Glomerular visceral epithelial cell (primary cell): ENCODE results near the gene GAPT.
A peak's percentile ranks its signal among the peaks of the same experiment; 100 is the strongest.

Source experiments
- DNase-seq: peaks from one replicate; pipeline ENCODE4 v3.0.0-alpha.2; 2016; ENCODE audit errors: extremely low spot score

GAPT gene

DNA sequence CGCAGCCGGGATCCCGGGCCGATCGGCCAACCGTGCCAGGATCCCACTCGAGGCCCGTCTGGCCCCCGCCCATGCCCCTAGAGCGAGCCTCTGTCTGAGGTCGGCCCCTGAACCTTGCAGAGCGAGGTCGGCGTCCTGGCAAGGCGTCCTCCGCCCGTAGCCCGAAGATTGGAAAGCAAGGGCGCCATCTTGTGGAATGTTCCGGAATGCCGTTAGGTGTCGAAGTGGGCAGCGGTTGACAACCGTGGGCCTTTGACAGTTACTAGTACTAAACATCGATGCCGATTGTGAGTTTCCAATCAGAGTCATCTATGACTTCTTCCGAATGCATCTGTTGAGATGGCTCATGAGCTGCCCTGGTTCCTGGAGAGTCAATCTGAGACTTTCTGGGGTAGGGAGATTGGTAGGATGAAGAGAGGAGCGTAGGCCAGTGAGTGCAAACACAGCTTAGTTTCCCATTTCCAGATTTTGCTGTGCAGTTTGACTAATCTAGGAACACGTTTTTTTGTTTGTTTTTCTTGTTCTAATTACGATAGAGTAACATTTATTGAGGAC is 30.4 kb upstream of the GAPT start:
- DNase-seq = peak; percentile 94

DNA sequence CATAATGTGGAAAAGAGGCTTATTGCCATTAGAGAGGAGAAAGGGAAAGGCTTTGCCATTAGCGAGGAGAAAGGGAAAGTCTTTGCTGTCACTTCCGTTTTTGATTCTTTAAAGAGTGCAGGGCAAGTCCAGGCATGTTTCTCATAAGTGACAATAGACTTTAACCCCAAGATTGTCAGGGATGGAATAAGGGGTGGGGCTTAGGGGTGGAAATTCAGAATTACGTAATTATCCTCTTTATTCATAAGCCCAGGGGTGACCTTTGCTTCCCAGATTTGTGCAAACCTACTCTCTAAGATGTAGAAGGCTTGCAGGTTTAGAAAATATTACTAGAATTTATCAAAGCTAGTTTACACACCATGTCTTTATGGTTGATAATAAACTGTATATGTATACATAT is 29.1 kb upstream of the GAPT start:
- peak; percentile 77 for DNase-seq

DNA sequence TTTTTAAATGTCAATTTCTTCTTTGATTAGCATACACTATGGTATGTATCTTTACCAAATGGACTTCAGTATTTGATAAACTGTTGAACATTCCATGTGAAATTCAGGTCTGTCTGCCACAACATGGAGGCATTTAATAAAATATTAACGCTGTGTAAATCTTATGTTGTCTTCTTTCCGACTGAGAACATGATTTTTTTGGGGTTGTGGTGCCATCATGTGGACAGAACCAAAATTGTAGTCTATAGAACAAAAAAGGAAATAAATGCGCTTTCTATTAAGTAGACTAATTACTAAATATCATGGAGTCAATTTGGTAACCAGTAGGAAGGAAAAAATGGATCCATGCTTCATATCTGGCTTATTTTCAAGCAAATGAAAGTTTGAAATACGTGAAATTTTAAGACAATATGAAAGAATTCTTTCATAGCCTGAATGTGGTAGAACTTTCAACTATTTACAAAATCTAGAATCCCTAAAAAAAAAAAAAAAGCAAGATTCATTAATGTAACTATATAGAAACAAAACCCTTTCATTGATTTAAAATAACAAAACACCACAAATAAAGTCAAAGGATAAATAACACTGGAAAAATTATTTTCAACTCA is 28.5 kb upstream of the GAPT start:
- peak; percentile 79 for DNase-seq

DNA sequence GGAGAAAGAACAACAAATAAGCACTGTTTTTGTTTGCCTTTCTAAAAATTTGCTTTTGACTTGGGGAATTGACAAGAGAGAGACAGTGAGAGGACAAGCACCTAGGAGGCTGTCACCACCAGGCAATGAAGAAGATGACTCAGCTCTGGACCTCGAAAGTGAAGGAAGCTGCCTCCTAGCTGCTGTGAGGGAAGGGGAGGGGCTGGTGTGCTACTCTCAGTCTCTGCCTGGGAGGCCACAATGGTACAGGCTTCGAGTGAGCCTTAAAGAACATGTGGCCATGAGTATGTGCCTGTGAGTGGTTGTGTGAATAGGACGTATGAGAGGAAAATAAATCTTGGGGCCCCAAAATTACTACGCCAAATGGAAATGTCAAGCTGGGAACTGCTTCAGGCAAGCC is 24.3 kb upstream of the GAPT start:
- DNase-seq = peak; percentile 61

DNA sequence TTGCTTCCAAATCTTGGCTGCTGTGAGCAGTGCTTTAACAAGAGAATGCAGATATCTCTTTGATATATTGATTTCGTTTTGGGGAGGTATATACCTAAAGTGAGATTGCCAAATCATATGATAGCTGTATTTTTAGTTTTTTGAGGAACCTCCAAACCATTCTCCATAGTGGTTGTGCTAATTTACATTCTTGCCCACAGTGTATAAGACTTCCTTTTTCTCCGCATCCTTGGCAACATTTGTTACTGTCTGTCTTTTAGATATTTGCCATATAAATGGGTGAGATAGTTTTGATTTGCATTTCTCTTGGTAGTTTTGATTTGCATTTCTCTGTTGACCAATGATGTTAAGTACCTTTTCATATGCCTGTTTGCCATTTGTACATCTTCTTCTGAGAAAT is 21.3 kb upstream of the GAPT start:
- DNase-seq = no peak

DNA sequence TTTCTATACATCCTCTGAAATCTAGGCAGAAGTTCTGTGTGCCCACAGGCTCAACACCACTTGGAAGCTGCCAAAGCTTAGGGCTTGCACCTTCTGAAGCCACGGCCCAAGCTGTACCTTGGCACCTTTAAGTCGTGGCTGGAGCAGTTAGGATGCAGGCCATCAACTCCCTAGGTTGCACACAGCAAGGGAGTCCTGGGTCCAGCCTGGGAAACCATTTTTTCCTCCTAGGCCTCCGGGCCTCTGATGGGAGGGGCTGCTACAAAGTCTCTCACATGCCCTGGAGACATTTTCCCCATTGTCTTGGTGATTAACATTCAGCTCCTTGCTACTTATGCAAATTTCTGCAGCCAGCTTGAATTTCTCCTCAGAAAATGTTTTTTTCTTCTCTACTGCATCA is 15.8 kb upstream of the GAPT start:
- DNase-seq = no peak

DNA sequence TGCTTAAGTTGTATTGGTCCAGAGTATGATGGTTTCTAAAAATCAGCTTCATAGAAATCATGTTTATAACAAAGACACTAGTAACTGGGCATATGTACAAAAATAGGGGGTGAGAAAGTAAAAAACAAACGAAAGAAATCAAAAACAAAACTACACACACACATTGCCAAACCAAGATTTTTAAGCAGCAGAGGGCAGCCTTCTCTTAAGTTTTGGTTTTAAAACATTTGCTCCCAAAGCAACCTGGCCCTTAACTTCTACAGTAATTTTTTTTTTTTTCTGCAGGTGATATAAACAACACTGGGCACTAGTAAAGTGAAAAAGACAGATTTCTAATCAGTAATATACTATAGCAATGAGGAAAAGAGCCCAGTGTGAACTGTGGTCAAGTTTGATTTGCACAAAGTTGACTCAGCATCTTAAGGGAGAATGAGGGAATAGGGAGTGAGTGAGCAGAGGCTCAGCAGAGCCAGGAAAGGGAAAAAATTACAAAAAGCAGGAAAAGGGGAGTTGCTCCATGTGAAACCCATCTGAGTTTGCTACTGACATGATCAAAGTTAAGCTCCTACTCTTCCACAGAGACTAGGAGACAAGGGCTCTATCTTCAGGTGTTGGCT is 13.4 kb upstream of the GAPT start:
- no peak for DNase-seq

DNA sequence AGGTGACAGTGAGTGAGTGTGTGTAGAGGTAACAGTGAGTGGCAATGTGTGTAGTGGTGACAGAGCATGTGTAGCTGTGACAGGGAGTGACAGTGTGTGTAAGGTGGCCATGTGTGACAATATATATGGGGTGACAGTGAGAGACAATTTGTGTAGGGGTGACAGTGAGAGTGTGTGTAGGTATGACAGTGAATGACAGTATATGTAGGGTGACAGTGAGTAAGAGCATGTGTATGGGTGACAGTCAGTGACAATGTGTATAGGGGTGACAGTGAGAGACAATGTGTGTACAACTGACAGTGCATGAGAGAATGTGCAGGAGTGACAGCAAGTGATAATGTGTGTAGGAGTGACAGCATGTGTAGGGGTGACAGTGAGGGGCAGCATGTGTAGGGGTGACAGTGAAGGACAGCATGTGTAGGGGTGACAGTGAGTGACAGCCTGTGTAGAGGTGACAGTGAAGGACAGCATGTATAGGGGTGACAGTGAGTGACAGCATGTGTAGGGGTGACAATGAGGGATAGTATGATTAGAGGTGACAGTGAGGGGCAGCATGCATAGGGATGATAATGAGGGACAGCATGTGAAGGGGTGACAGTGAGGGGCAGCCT is 10.1 kb upstream of the GAPT start:
- DNase-seq = no peak

DNA sequence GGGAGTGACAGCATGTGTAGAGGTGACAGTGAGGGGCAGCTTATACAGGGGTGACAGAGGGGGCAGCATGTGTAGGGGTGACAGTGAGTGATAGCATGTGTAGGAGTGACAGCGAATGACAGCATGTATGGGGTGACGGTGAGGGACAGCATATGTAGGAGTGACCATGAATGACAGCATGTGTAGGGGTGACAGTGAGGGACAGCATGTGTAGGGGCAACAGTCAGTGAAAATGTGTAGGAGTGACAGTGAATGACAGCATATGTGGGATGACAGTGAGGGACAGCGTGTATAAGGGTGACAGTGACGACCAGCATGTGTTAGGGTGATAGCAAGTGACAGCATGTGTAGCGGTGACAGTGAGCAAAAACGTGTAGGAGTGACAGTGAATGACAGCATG is 9.4 kb upstream of the GAPT start:
- no peak for DNase-seq

DNA sequence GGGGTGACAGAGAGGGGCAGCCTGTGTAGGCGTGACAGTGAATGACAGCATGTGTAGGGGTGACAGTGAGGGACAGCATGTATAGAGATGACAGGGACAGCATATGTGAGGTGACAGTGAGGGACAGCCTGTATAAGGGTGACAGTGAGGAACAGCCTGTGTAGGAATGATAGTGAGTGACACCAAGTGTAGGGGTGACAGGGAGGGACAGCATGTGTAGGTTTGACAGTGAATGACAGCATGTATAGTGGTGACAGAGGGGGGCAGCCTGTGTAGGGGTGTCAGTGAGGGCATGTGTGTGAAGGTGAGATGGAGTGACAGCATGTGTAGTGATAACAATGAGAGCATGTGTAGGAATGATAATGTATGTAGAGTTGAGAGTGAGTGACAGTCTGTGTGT is 8.7 kb upstream of the GAPT start:
- DNase-seq = no peak

DNA sequence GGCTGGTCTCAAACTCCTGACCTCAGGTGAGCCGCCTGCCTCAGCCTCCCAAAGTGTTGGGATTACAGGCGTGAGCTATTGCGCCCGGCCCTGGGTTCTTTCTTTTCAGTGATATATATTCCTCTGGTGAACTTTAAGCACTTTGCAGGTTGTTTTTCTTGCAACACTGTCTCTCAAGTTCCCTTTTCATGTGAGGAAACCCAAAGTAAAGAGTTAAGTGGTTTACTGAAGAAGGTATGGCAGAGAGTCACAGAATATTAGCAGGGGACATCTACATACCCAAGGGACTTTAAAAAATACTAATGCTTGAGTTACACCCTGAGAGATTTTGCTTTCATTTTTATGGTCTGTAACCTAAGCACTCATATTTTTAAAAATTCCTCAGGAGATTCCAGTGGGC is 6.7 kb upstream of the GAPT start:
- DNase-seq = no peak

DNA sequence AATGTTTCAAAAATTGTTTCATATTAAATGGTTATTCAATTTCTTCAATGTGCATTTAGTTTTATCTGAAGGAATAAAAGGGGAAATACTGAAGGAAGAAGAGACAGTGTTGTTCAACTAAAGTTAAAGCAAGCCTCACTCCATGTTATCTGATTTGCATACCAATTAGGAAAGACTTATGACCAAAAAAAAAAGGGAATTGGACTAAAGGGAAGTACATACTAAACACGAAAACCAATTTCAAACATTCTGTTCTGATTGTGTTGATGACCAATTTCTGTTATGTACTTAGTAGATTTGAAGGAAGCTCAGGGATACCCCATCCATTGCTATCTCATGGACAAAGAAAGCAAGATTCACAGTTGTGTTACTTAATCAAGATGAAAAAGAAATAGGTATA is 4.9 kb upstream of the GAPT start:
- DNase-seq = no peak

DNA sequence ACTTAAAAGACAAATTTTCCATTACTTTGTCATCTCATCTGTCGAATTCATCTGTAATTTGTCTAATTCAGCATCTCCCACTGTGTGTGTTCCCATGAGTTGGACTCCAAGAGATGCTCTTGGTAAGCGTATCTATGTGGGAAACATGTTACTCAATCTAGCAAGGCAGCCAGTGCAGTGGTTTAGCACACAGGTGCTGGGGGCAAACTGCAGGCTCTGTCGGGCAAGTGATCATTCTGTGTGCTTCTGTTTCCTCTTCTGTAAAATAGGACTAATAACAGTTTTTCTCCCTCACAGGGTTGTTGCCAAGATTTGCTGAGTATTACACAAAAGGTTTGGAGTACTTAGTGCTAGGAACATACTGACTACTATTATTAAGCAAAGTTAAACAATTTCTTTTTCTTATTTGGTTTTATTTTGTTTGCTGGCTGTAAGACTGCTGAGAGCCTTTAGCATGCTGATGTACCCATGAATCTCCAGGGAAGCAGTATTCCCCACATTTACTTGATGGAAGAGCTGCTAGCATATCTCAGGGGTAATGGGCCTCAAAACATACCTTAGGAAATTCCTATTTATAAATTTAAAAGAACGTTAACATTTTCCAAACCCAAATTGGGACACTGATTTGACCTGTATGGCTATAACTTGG is 709 bp upstream of the GAPT start:
- no peak for DNase-seq

DNA sequence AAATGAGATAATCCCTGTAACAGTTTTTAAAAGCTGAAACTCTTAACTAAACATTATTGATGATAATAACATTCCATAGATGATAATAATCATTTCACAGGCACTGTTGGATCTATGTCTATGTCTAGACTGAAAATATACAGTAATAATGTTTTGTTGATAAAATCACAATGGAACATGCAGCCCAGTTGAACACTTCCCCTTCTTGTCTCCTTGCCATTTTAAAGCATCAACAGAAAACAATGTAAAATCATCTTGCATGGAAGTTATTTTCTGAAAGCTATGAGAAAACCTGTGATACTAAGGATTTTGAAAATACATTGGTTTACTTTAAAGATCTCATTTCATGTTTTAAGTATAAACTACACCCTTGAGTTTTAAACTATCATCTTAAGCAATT is 1.9 kb downstream of the GAPT start:
- DNase-seq = no peak

DNA sequence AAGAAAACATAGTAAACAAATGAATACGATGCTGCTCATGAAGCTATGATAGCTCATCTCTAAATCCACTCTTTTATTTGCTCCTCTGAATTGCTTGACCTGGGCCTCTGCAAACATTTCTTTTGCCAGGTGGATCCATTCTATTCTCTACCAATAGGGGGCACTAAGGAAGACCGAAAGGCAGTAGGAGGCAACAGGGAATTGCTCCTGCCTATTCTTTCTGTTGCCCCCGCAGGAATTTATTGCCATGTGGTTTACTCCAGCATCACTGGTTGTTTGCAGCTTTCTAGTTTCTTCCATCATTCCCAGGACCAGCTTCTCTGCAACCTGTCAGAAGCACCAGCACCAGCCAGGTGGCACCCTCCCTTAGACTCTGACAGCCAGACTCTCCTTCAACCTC is 5.3 kb downstream of the GAPT start:
- DNase-seq = no peak

DNA sequence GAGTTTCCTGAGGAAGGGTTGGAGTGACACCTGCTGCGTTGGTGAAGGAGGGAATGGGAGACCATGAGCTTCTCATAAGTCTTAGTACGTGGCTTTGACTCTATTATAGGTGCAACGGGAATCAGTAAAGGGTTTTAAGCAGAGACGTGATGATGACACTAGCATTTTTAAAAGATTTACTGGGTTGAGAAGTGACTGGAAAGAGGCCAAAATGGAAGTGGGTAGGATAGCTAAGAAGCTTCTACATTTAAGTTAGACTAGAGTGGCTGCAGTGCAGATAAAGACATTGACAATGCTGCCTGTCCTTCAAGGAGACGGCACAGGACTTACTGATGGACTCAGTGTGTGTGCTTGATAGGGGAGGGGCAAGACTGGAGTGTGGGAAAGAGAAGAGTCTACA is 6.2 kb downstream of the GAPT start:
- DNase-seq = no peak

DNA sequence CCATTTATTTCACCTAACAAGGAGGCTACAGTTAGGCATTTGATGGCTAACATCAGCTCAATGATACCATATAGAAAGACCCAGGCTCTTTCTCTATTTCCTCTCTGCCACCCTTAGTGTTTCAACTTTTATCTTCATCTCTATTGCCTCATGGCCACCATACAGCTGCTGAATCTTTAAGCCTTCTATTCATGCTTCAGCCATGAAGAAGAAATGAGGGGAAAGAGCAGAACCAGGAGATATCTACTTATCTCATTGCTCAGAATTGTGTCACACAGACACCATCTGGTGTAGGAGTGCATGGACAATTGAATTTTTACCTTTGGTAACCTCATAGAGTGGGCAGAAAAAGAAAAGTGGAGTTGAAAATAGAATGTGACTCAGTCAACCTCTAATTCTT is 6.7 kb downstream of the GAPT start:
- DNase-seq = no peak

DNA sequence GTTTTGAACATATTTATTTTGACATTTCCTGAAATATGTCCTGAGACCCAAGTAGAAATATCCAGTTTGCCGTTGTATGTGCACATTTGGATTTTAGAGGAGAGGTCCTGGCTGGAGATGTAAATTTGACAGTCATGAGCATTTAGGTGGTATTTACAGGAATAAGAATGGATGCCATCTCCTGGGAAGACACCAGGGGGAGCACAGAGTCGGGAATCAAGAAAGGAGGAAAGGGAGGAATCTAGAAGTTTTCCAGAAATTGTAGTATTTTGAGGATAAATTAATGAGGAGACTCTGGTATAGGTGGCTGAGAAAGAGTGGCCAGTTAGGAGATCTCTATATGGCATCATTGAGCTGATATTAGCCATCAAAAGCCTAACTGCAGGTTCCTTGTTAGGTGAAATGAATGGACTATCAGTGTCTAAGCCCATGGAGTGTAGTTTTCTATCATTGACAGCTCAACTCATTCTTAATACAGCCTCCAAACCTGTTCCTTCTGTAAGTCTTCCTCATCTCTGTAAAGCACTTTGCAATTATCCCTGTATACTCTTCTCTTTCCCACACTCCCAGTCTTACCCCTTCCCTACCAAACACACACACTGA is 7.2 kb downstream of the GAPT start:
- peak; percentile 39 for DNase-seq

DNA sequence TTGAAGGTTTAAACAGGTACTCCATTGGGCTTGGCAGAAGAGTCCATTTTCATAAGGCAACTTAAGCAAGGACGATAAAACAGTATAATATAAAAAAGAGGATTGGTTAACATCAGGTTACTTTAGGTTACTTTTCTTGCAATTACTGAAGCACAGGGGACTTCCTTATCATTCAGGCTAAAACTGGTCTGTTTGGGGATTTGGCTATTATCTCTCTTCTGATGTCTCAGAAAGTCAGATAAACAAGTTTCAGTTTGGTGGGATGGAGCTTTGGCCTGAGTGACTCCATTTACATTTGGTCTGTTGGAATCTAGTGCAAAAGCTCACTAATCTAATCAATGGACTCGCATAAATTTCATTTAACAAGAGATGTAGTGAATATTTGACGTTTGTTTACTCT is 8.0 kb downstream of the GAPT start:
- DNase-seq = no peak

DNA sequence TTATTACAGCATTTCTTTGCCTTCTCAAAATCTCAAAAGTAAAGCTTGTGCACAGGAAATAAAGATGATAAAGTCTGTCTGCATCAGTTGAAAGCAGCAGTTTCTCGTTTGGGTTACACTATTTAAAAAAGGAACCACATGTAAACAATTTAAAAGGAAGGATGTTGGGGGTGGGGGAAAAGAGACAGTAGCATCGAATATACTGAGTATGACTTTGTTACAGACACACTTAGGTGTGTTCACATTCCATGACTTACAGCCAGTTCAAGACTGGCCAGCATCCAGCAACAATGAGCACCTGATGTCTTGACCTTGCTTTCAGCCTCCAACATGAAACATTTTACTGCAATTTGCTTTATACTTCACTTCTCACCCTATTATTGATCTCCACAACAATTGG is 8.7 kb downstream of the GAPT start:
- no peak for DNase-seq

DNA sequence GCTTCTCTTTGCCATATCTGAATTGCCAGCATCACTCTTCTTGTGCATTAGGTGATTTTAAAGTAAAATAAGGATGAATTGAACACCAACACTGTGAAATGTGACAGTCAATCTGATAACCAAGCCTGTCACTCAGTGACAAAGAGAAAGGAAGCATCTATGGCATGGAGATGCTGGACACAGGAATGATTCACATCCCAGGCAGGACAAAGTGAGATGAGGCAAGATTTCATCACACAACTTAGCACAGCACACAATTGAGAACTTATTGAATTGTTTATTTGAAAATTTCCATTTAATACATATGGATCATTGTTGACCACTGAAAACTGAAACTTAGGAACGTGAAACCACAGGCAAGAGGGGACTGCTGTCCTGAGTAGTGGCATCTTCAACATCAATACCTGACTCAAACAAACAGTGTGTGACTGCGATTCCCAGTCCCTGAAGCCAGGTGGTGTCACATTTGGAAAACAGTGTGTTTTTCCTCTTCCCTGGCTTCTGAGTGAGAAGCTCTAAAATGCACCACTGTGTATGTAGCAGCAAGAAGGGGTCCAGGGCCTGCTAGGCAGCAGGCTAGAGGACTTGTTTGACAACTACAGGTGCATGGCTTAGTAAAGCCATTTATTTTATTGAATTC is 10.7 kb downstream of the GAPT start:
- no peak for DNase-seq
